ENCODE data around the gene CLN6. TPM values are rescaled to one million over a fixed set of nuclear protein-coding genes. Genes with fewer than 3 reads are reported as not detected.

CLN6 gene
- total RNA-seq, 1 donor from 2014 or later, result 102 TPM

DNA sequence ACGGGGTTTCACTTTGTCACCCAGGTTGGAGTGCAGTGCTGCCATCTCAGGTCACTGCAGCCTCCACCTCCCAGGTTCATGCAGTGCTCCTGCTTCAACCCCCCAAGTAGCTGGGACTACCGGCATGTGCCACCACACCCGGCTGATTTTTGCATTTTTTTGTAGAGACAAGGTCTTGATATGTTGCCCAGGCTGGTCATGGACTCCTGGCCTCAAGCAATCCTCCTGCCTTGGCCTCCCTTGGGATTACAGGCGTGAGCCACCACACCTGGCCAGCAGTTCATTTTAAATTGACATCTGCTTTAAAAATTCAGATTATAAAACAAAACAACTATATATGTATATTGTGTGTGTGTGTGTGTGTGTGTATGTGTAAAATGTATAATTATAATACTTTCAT, 62.7 kb downstream of the CLN6 start:
- Mint-ChIP-seq H3K4me1 (no peaks in the 10 kb centered on the region), H3K27ac (no peak overlapping the region), H3K9me3 (no peaks in the 10 kb centered on the region), H3K36me3 (ENCODE audit: low read depth) (peaks cover 22% of the 10 kb centered on the region), H3K4me3 (no peak overlapping the region), H3K27me3 (no peaks in the 10 kb centered on the region)
- intact Hi-C loops (cut with micrococcal nuclease), result no loop called here
- no peak for DNase-seq

DNA sequence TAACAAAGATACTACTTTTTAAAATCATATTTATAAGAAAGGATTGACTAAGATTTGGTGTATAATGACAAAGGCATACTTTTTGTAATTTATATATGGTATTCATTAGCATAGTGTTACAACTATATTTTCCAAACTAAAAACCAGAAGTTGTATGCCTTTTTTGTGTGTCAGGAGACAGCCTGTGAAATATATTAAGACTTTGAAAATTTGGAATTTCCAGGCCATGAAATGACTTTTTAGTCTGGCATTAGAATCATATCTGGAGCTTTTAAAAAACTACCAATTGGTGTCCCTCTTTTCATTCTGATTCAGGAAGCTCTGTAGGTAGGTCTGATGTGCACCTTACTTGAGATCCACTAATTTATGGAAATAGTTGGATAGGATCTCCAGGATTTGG, 66.3 kb downstream of the CLN6 start:
- intact Hi-C loops (cut with micrococcal nuclease), result no loop called here
- H3K27me3 Mint-ChIP-seq, result no peaks in the 10 kb centered on the region
- H3K36me3 Mint-ChIP-seq (ENCODE audit: low read depth), result peaks cover 31% of the 10 kb centered on the region
- DNase-seq, result no peak
- H3K4me1 Mint-ChIP-seq, result no peaks in the 10 kb centered on the region
- H3K9me3 Mint-ChIP-seq, result no peaks in the 10 kb centered on the region
- H3K4me3 Mint-ChIP-seq, result no peak overlapping the region
- H3K27ac Mint-ChIP-seq, result no peak overlapping the region

- H3K9me3 Mint-ChIP-seq, result no peaks in the 10 kb centered on the region
- intact Hi-C loops (cut with micrococcal nuclease), result no loop called here
- peaks cover 30% of the 10 kb centered on the region for H3K36me3 Mint-ChIP-seq (ENCODE audit: low read depth)
- H3K27me3 Mint-ChIP-seq, result no peaks in the 10 kb centered on the region
- H3K4me1 Mint-ChIP-seq, result no peaks in the 10 kb centered on the region
- DNase-seq, result no peak
- H3K27ac Mint-ChIP-seq, result no peak overlapping the region
- no peak overlapping the region for H3K4me3 Mint-ChIP-seq
Observed at GRCh38 chr15:68158046-68158628, 71.4 kb downstream of the CLN6 start.

- DNase-seq, result no peak
- intact Hi-C loops (cut with micrococcal nuclease), result no loop called here
- no peak overlapping the region for H3K27ac Mint-ChIP-seq
- no peaks in the 10 kb centered on the region for H3K4me1 Mint-ChIP-seq
- H3K27me3 Mint-ChIP-seq, result no peaks in the 10 kb centered on the region
- H3K36me3 Mint-ChIP-seq (ENCODE audit: low read depth), result peaks cover 30% of the 10 kb centered on the region
- H3K9me3 Mint-ChIP-seq, result no peaks in the 10 kb centered on the region
- H3K4me3 Mint-ChIP-seq, result no peak overlapping the region
Observed at GRCh38 chr15:68157074-68157473, 72.5 kb downstream of the CLN6 start.

Other genes with a start within 250 kb of the CLN6 start
- gene PIAS1, start 175.4 kb downstream of the CLN6 start, total RNA-seq, result 27.8 and 29.4 TPM in 2 replicates
- 14.6 and 16.5 TPM in 2 replicates for gene CALML4, start 24.4 kb downstream of the CLN6 start, total RNA-seq
- 46.2 and 51.6 TPM in 2 replicates for gene FEM1B, start 48.0 kb upstream of the CLN6 start, total RNA-seq
- gene ITGA11, start 202.4 kb upstream of the CLN6 start, total RNA-seq, result 2.1 and 3.1 TPM in 2 replicates

Measured in activated CD4-positive, alpha-beta T cell treated with anti-CD3 and anti-CD28 coated beads, Interleukin-2, amount 10 ng/mL, durations not matched to agents 24 days and 14 days (primary cell).